ENCODE data around the gene P2RY8.
"Not testable (repeated sequence)": the region's sequence is repeated elsewhere in the genome, so short reads cannot be mapped to it uniquely, and the experiment has no call there.

The P2RY8 gene

GRCh38 chrX:1462596-1463251, 74.3 kb downstream of the P2RY8 start:
- no peak for DNase-seq

- no peak for DNase-seq
These were observed 74.9 kb downstream of the P2RY8 start for GRCh38 chrX:1462110-1462509.

GRCh38 chrX:1455948-1456280, 81.1 kb downstream of the P2RY8 start:
- no peak for DNase-seq

GRCh38 chrX:1453951-1454785, 82.8 kb downstream of the P2RY8 start:
- no peak for DNase-seq

- no peak for DNase-seq
These were observed 83.6 kb downstream of the P2RY8 start for GRCh38 chrX:1453395-1453783.

- no peak for DNase-seq
These were observed 84.2 kb downstream of the P2RY8 start, which contains the start of gene ASMTL for GRCh38 chrX:1452516-1453394. Gene ASMTL (minus strand): TSS chrX:1452909. CDS start chrX:1452840, 69 bp downstream.

DNA sequence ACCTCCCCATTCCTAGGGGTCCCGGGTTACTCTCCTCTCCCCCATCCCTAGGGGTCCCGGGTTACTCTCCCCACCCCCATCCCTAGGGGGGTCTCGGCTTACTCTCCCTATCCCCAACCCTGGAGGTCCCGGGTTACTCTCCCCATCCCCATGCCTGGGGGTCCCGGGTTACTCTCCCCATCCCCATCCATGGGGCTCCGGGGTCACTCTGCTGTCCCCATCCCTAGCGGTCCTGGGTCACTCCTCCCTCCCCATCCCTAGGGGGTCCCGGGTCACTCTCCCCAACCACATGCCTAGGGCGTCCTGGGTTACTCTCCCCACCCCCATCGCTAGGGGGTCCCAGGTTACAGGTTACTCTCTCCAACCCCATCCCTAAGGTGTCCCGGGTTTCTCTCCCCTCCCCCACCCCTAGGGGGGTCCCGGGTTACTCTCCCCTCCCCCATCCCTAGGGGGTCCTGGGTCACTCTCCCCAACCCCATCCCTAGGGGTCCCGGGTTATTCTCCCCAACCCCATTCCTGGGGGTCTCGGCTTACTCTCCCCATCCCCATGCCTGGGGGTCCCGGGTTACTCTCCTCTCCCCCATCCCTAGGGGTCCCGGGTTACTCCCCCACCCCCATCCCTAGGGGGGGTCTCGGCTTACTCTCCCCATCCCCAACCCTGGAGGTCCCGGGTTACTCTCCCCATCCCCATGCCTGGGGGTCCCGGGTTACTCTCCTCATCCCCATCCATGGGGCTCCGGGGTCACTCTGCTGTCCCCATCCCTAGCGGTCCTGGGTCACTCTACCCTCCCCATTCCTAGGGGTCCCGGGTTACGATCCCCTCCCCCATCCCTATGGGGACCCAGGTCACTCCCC, 85.1 kb downstream of the P2RY8 start:
- DNase-seq = no peak

DNA sequence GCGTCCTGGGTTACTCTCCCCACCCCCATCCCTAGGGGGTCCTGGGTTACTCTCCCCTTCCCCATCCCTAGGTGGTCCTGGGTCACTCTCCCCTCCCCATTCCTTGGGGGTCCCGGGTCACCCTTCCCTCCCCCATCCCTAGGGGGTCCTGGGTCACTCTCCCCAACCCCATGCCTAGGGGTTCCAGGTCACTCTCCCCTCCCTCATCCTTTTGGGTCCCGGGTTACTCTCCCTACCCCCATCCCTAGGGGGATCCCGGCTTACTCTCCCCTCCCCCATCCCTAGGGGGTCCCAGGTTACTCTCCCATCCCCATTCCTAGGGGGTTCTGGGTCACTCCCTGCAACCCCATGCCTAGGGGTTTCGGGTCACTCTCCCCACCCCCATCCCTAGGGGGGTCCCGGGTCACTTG, 85.7 kb downstream of the P2RY8 start:
- no peak for DNase-seq

GRCh38 chrX:1450361-1451161, 86.4 kb downstream of the P2RY8 start:
- no peak for DNase-seq

GRCh38 chrX:1449823-1450149, 87.2 kb downstream of the P2RY8 start:
- DNase-seq = no peak

DNA sequence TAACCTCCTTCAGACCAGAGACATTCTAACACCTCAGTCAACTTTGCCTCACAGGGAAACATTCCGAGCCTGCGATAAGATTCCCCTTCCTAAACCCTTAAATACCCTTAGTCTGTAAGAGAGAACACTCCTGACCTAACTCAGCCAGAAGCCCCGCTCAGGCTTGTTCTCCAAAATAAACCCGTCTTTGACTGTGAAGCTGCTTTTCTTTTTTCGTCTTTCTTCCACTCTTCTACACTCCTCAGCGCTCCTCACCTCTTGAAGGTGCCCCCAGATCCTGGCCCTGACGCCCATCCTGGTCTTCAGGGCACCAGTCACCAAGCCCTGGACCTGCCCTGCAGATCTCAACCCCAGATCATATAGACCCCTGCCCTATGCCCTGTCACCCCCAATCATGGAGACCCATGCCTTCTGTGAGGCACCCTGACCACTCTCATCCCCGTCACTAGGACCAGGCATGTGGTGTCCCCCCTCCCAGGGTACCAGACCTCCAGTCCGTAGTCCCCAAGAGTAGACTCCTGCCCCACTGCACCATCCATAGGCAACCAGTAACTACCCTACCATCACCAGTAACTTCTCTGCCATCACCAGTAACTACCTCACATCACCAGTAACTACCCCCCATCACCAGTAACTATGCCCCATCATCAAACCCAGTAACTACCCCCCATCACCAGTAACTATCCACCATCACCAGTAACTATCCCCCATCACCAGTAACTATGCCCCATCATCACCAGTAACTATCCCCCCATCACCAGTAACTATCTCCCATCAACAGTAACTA, 87.8 kb downstream of the P2RY8 start:
- DNase-seq = no peak

- not testable (repeated sequence) for DNase-seq
These were observed 88.4 kb downstream of the P2RY8 start for GRCh38 chrX:1448573-1449001.

GRCh38 chrX:1447969-1448572, 88.9 kb downstream of the P2RY8 start:
- not testable (repeated sequence) for DNase-seq

DNA sequence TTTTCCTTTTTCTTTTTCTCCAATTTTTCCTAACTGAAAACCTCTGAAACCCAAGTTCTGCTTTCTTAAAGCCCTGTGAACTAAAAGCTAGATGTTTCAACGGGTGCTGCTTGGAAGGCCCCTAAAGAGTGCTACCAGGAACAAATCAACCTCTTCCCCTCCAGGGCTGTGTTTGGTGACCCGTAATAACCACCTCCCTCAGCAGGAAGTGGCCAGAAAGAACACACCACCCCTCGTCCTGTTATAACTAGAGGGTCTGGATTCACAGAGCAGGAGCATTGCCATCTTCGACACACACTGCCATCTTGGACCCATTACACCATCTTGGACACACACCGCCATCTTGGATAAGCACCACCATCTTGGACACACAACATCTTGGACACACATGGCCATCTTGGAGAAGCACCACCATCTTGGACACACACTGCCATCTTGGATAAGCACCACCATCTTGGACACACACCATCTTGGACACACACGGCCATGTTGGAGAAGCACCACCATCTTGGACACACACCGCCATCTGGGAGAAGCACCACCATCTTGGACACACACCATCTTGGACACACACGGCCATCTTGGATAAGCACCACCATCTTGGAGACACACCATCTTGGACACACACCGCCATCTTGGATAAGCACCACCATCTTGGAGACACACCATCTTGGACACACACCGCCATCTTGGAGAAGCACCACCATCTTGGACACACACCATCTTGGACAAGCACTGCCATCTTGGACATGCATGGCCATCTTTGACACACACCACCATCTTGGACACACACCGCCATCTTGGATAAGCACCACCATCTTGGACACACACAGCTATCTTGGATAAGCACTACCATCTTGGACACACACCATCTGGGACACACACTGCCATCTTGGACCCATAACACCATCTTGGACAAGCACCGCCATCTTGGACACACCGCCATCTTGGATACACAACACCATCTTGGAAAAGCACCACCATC, 89.7 kb downstream of the P2RY8 start:
- DNase-seq = not testable (repeated sequence)

DNA sequence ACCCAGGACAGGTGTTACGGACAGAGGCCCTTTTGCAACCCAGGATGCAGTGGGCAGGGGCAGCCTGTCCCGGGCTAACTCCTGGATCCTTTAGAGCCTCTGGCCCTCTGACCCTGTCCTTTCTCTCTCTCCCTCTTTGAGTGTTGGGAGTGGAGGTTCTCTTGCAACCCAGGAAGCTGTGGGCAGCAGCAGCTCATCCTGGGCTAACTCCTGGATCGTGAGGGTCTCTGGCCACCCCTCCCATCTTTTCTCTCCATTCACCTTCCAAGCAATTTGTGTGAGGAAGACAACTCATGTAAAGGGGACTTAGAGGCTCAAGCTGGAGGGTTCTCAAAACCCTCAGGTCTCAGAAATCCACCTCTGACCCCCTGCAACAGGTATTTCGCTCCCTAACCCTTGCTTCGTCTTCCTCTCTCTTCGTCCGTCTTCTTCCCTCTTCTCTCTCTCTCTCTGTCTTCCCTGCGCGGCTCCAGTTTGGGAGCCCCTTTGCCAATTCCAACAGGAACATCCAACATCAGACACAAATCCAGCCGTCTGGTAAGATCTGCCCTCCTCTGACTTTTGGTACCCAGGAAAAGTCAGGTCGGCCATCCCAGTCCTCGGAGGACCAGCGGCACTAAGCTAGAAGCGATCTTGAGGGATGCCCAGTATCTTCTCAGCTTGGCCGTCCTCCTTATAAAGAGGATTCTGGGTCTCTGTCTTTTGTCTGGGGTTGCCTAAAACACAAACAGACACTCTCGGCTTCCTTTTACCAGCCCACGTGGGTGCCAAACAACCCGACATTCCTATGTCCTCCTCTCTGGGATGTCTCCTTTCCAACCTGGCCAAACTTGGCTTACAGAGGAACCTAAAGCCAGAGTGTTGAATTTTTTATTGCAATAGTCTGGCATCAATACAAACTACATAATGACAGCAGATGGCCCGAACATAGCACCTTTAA, 92.2 kb downstream of the P2RY8 start:
- DNase-seq = no peak

GRCh38 chrX:1443496-1444075, 93.4 kb downstream of the P2RY8 start:
- no peak for DNase-seq

GRCh38 chrX:1442724-1443367, 94.1 kb downstream of the P2RY8 start:
- DNase-seq = no peak

All from NCI-H2081 treated with DMSO at 0.1 percent for 48 hours (cell line).